Endothelial cell of umbilical vein (primary cell): Measurements from ENCODE around the gene SETD2. TPM values are rescaled to one million over a fixed set of nuclear protein-coding genes. Genes with fewer than 3 reads are reported as not detected.

Experiments
- BruUV-seq: library from RNA; stranded (reverse); fragments of 400-500 nt; replicated peaks from 2 replicates; lab custom pipeline; 2021; lab: Mats Ljungman, UMichigan
- CTCF ChIA-PET: fragments of 300-600, 350-600 bp; sonication (Branson Sonifier 250); formaldehyde crosslinking; loops from one replicate; lab custom pipeline; 2021; ENCODE audit warnings: antibody characterized with exemption, inconsistent platforms; lab: Charles Lee
- POLR2A ChIA-PET: fragments of 300-600, 350-600 bp; sonication (Branson Sonifier 250); formaldehyde crosslinking; loops from one replicate; lab custom pipeline; 2021; ENCODE audit warnings: antibody characterized with exemption, inconsistent platforms; lab: Charles Lee
- DNase-seq: peaks from one replicate; pipeline ENCODE4 v3.0.0-alpha.2; 2011; ENCODE audit warnings: low read depth, low spot score
- FAIRE-seq: peaks from 2 replicates; lab custom pipeline; 2011; peaks lifted over from hg19 to GRCh38; lab: Jason Lieb, UNC
- H2AFZ ChIP-seq: 2 replicates; pipeline ENCODE4 v1.6.0; 2012; ENCODE audit warnings: low read depth, low read length, control low read depth, inconsistent platforms
- H3K27ac ChIP-seq: 2 replicates; pipeline ENCODE4 v1.5.1; 2011; ENCODE audit warnings: low read depth, mild to moderate bottlenecking, control low read depth, low read length, moderate library complexity; ENCODE audit not compliant: insufficient read depth
- H3K27me3 ChIP-seq, 2 experiments: 2 replicates each; pipeline versions ENCODE4 v1.6.0 to v1.6.1; 2011; ENCODE audit warnings: low read length in 2 of 2, mixed read lengths in 1 of 2; ENCODE audit not compliant: control insufficient read depth in 2 of 2, insufficient read depth in 2 of 2
- H3K36me3 ChIP-seq, 2 experiments: 2 replicates in 1 of 2; 3 replicates in 1 of 2; pipeline ENCODE4 v1.5.1; 2011; ENCODE audit warnings: low read length in 2 of 2, mild to moderate bottlenecking in 1 of 2, moderate library complexity in 1 of 2; ENCODE audit not compliant: control insufficient read depth in 2 of 2, insufficient read depth in 2 of 2; ENCODE audit errors: extremely low read depth in 1 of 2
- H3K4me1 ChIP-seq: 3 replicates; pipeline ENCODE4 v1.5.1; 2011; ENCODE audit warnings: mild to moderate bottlenecking, low read length; ENCODE audit not compliant: control insufficient read depth, insufficient read depth; ENCODE audit errors: extremely low read depth
- H3K4me2 ChIP-seq: 2 replicates; pipeline ENCODE4 v1.6.1; 2011; ENCODE audit warnings: low read length, control low read depth, mixed read lengths; ENCODE audit not compliant: insufficient read depth
- H3K4me3 ChIP-seq, 3 experiments: fragments of 200-600 bp in 1 of 3; sonication (generic), shearing (Covaris generic) in 1 of 3; replicated peaks in 1 of 3; 2 replicates each; pipeline ENCODE4 v1.5.1; 2011 to 2016; ENCODE audit warnings: control low read depth in 3 of 3, low read length in 3 of 3, mild to moderate bottlenecking in 2 of 3, inconsistent platforms in 1 of 3, low read depth in 1 of 3, moderate library complexity in 1 of 3; ENCODE audit not compliant: insufficient read depth in 1 of 3
- H3K79me2 ChIP-seq: 2 replicates; pipeline ENCODE4 v1.6.0; 2012; ENCODE audit warnings: low read length, inconsistent platforms; ENCODE audit not compliant: control insufficient read depth, insufficient read depth
- H3K9ac ChIP-seq: replicated peaks from 2 replicates; pipeline ENCODE3; 2011; ENCODE audit warnings: low read length, control low read depth; ENCODE audit not compliant: insufficient read depth; ENCODE audit errors: extremely low read depth
- H3K9me1 ChIP-seq: replicated peaks from 3 replicates; pipeline ENCODE4 v1.6.0; 2011; ENCODE audit warnings: mild to moderate bottlenecking, low read length; ENCODE audit not compliant: control insufficient read depth, insufficient read depth; ENCODE audit errors: extremely low read depth
- H3K9me3 ChIP-seq: replicated peaks from 2 replicates; pipeline ENCODE4 v1.5.1; 2012; ENCODE audit warnings: low read length, inconsistent platforms; ENCODE audit not compliant: control insufficient read depth, insufficient read depth
- H4K20me1 ChIP-seq: replicated peaks from 2 replicates; pipeline ENCODE3; 2011; ENCODE audit warnings: mild to moderate bottlenecking, low read length; ENCODE audit not compliant: control insufficient read depth, insufficient read depth; ENCODE audit errors: extremely low read depth
- CTCF ChIP-seq, 2 donors: IDR thresholded peaks; 1 replicate in 1 of 2; 2 replicates in 1 of 2; pipeline ENCODE4 v1.5.1; 2011; ENCODE audit warnings: low read length in 2 of 2, mild to moderate bottlenecking in 2 of 2, moderate library complexity in 2 of 2, control low read depth in 1 of 2, inconsistent platforms in 1 of 2, low read depth in 1 of 2; ENCODE audit not compliant: insufficient read depth in 1 of 2; ENCODE audit errors: extremely low read depth in 1 of 2
- EZH2 ChIP-seq: IDR thresholded peaks from 2 replicates; pipeline ENCODE4 v1.6.1; 2012; ENCODE audit warnings: borderline replicate concordance, low read depth, mild to moderate bottlenecking, moderate library complexity, low read length, inconsistent platforms; ENCODE audit not compliant: severe bottlenecking
- FOS ChIP-seq: IDR thresholded peaks from 2 replicates; pipeline ENCODE4 v1.6.1; 2011; ENCODE audit warnings: mild to moderate bottlenecking, low read length, moderate library complexity, borderline replicate concordance; ENCODE audit not compliant: insufficient read depth
- GATA2 ChIP-seq: IDR thresholded peaks from 2 replicates; pipeline ENCODE4 v1.7.0; 2011; ENCODE audit warnings: low read depth, mild to moderate bottlenecking, moderate library complexity, mixed read lengths, low read length; ENCODE audit not compliant: insufficient read length, insufficient read depth
- JUN ChIP-seq: IDR thresholded peaks from 2 replicates; pipeline ENCODE4 v1.6.1; 2011; ENCODE audit warnings: borderline replicate concordance, low read depth; ENCODE audit not compliant: insufficient read length, insufficient read depth
- MAX ChIP-seq: IDR thresholded peaks from 2 replicates; pipeline ENCODE4 v1.6.1; 2011; ENCODE audit not compliant: insufficient read depth, insufficient read length
- MYC ChIP-seq: IDR thresholded peaks from one replicate; pipeline ENCODE4 v1.6.1; 2011; ENCODE audit warnings: mild to moderate bottlenecking, low read depth, low read length
- POLR2A ChIP-seq: IDR thresholded peaks from 2 replicates; pipeline ENCODE4 v1.6.1; 2012; ENCODE audit warnings: low read depth, mild to moderate bottlenecking, control low read depth, low read length
- POLR2AphosphoS5 ChIP-seq: IDR thresholded peaks from 2 replicates; pipeline ENCODE4 v1.6.1; 2012; ENCODE audit warnings: low read depth, mild to moderate bottlenecking, control low read depth, low read length, moderate library complexity; ENCODE audit not compliant: insufficient read depth
- dilution Hi-C: fragments of 300-500 bp; cut with MboI; formaldehyde crosslinking; loops from one replicate; pipeline ENCODE4 v1.15.0; 2019; ENCODE audit warnings: low sequenced_read_pairs; ENCODE audit not compliant: extremely low pct_ligation_motif_present
- intact Hi-C: fragments of 100-400 bp; cut with micrococcal nuclease; formaldehyde crosslinking; loops from one replicate; pipeline ENCODE4 v1.10.0; 2022
- polyA plus RNA-seq, 4 experiments: library from polyadenylated mRNA; depleted of rRNA in 3 of 4; stranded (reverse) in 3 of 4; unstranded in 1 of 4; fragments of >200 nt; gene quantifications; 2 replicates each; pipeline versions ENCODE4 v1.2.1 to v1.2.3, GENCODE V29; 2011 to 2012; ENCODE audit warnings: missing spikeins in 1 of 4
- total RNA-seq: library from RNA; stranded (reverse); gene quantifications from 2 replicates; pipeline ENCODE4 v1.2.3, GENCODE V29; 2021

SETD2 gene
- total and polyA plus RNA-seq, 2 donors (not counting 3 experiments of a cell fraction or from before 2014, with no cell fraction given), result 13.7 to 41.4 TPM

- no peaks in the 10 kb centered on the region for H3K27me3 ChIP-seq
- H3K4me3 ChIP-seq, result peak overlapping the region in 1 of 3 experiments; percentile 12
- no peak for TF ChIP-seq MYC
- no peak for TF ChIP-seq POLR2AphosphoS5
- no peak for TF ChIP-seq CTCF (IDR thresholded peaks at IDR 0.05; ENCODE audit: extremely low read depth in 1 of 2, insufficient read depth in 1 of 2, low read depth in 1 of 2, low read length in 2 of 2)
- no peak for TF ChIP-seq GATA2
- TF ChIP-seq JUN, result no peak
- TF ChIP-seq FOS, result no peak
- TF ChIP-seq MAX, result no peak
- no peak for TF ChIP-seq POLR2A
- no peak for TF ChIP-seq EZH2
- dilution Hi-C loops (no loop called here), intact Hi-C loops (no loop called here)
- no peak overlapping the region for H3K27ac ChIP-seq
- H3K4me1 ChIP-seq, result peaks cover 40% of the 10 kb centered on the region
- CTCF ChIA-PET, result interaction anchor here (4.5 kb wide), 1 partner anchor 51 kb away, joined by 30 read pairs; no protein-coding TSS in a partner anchor
- H3K9me3 ChIP-seq, result no peaks in the 10 kb centered on the region
- H3K4me2 ChIP-seq, result peak overlapping the region; percentile 39
- H3K79me2 ChIP-seq, result peaks cover 63% of the 10 kb centered on the region
- FAIRE-seq, result peak; percentile 31
- H3K36me3 ChIP-seq, result no peaks in the 10 kb centered on the region
- H4K20me1 ChIP-seq, result no peaks in the 10 kb centered on the region
- no peaks in the 10 kb centered on the region for H3K9me1 ChIP-seq
- DNase-seq, result no peak
- BruUV-seq, result no TSS peak
- POLR2A ChIA-PET, result no interaction called here
- no peak overlapping the region for H3K9ac ChIP-seq
- H2AFZ ChIP-seq, result no peak overlapping the region
These were observed 189.3 kb downstream of the SETD2 start for GRCh38 chr3:46974421-46975171.
